Dermis blood vessel endothelial cell (primary cell): Measurements from ENCODE around the gene AGTR2. TPM values are rescaled to one million over a fixed set of nuclear protein-coding genes. Genes with fewer than 3 reads are reported as not detected.
A peak's percentile ranks its signal among the peaks of the same experiment; 100 is the strongest.
"Not testable (repeated sequence)": the region's sequence is repeated elsewhere in the genome, so short reads cannot be mapped to it uniquely, and the experiment has no call there.

ENCODE experiments used
- DNase-seq: peaks from one replicate; pipeline ENCODE4 v3.0.0; 2010
- total RNA-seq: library from RNA; depleted of rRNA; stranded (reverse); fragments of >200 nt; gene quantifications from 2 replicates; pipeline ENCODE4 v1.2.3, GENCODE V29; 2014

The AGTR2 gene, protein sequence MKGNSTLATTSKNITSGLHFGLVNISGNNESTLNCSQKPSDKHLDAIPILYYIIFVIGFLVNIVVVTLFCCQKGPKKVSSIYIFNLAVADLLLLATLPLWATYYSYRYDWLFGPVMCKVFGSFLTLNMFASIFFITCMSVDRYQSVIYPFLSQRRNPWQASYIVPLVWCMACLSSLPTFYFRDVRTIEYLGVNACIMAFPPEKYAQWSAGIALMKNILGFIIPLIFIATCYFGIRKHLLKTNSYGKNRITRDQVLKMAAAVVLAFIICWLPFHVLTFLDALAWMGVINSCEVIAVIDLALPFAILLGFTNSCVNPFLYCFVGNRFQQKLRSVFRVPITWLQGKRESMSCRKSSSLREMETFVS
- not detected in 2 replicates for total RNA-seq

DNA sequence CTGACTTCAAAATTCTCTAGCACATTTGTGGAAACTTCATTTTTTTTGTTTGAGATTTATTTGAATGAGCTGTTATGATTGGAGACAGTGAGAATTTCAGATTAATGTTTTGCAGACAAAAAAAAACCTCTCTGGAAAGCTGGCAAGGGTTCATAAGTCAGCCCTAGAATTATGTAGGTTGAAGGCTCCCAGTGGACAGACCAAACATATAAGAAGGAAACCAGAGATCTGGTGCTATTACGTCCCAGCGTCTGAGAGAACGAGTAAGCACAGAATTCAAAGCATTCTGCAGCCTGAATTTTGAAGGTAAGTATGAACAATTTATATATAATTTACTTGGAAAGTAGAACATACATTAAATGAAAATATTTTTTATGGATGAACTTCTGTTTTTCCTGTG, at the start of gene AGTR2:
Gene AGTR2 (plus strand): TSS at position 234 of the 400 bp plus-strand sequence. CDS start 1,537 bp downstream, outside the sequence.
- no peak for DNase-seq

DNA sequence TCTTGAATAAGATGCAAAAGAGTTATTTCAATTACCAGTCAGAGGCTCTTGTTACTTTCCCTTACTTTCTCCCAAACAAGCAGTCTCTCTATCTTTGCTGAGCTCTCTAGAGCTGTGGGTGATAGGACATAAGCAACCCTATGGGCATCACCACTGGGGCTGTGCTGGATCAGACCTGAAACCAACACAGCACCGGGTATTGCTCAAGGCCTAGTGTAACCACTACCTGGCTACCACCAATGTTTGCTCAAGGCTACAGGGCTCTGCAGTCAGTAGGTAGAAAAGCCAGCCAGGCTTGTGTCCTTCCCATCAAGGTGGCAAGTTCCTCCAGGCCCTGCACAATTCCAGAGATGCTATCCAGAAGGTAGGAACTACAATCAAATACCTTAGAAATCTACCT, 35.3 kb upstream of the AGTR2 start:
- no peak for DNase-seq

DNA sequence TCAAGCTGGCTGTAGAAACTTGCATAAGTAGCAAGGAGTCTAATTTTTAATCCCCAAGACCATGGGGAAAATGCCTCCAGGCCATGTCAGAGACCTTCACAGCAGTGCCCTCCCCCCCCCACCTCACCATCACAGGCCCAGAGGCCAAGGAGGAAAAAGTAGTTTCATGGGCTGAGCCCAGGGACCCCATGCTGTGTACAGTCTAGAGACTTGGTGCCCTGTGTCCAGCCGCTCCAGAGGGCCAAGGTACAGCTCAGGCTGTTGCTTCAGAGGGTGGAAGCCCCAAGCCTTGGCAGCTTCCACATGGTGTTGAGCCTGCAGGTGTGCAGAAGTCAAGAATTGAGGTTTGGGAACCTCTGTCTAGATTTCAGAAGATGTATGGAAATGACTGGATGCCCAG, 29.3 kb upstream of the AGTR2 start:
- not testable (repeated sequence) for DNase-seq

DNA sequence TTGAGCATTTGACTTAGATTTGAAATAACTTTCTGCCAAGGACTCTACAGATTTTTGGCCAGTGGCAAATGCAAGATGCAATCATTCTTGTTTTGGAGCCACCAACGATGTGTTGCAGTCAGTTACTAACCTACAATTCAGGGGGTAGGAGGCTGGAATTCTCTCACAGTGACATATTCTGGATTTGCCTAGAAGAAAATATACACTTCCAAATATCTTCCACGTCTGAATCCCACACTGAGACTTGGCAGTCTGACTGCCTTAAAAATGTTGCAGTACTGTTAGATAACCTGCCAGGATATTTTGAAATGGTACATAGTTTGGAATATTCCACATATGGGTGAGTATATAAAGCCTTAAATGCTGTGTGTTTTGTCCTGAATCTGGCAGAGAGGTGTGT, 27.6 kb upstream of the AGTR2 start:
- DNase-seq, result no peak

DNA sequence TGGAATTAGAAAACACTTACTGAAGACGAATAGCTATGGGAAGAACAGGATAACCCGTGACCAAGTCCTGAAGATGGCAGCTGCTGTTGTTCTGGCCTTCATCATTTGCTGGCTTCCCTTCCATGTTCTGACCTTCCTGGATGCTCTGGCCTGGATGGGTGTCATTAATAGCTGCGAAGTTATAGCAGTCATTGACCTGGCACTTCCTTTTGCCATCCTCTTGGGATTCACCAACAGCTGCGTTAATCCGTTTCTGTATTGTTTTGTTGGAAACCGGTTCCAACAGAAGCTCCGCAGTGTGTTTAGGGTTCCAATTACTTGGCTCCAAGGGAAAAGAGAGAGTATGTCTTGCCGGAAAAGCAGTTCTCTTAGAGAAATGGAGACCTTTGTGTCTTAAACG, 2.4 kb downstream of the AGTR2 start:
- DNase-seq, result no peak

DNA sequence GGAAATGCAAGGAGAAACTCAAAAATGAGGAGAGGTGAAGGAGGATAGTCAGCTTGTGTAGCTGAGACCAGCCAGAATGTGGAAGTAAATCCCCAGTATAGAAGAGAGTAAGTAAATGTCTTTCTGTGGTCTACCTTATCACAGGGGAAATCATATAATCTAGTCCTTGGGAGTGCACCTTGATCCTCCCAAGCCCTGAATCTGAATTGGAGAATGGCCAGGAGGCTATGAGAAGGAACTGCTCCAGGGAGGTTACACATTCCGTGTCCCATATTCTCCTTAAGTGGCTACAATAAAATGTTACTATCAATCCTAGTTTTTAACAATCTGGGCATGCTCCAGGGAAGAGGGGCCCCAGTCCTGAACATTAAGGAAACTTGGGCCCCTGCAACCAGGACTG, 10.8 kb downstream of the AGTR2 start:
- DNase-seq, result no peak

DNA sequence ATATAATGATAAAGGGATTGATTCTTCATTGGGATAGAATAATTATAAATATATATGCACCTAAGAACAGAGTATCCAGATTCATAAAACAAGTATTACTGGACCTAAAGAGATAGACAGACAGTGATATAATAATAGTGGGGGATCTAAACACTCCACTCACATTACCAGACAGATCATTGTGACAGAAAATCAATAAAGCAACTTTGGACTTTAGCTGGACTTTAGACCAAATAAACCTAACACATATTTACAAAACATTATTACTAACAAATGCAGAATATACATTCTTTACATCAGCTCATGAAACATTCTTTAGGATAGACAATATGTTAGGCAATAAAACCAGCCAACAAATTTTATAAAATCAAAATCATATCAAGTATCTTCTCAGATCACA, 14.6 kb downstream of the AGTR2 start:
- DNase-seq, result no peak

DNA sequence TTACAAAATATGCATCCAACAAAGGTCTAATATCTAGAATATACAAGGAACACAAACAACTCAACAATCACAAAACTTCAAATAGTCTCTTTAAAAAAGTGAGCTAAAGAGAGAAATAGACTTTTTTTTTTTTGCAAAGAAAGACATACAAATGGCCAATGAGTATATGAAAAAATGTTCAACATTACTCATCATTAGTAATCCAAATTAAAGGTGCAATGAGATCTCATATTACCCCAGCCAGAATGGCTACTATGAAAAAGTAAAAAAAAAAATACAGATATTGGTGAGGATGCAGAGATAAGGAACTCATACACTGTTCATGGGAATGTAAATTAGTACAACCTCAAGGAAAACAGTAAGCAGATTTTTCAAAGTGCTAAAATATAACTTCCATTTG, 24.1 kb downstream of the AGTR2 start:
- no peak for DNase-seq

DNA sequence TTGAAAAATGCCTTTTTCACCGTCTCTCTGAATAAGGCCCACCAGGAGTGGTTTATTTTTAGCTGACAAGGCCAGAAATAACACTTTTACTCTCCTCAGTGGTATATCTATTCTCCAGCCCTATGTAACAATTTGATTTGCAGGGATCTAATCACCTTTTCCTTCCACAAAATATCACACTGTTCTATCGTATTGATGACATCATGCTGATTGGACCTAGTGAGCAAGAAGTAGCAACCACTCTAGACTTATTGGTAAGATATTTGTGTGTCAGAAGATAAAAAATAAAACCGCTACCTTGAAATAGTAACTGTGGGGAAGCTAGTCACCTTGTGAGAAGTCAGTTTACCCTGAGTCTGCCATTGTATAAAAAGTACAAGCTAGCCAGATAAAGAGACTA, 27.7 kb downstream of the AGTR2 start:
- no peak for DNase-seq

DNA sequence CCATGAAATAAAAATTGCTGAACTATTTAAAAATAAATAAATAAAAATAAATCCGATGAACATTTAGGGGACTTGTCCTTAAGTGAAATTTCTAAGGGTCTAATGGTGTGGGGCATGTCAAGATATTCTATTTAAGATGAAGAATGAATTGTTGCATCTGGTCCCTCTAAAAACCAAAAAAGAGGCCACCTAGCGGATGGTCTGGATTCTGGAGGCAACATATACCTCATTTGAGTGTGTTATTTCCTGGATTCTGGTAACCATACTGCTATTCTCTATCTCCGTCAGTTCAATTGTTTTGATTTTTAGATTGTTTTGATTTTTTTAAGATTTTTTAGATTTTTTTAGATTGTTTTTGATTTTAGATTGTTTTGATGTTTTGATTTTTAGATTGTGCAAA, 28.3 kb downstream of the AGTR2 start:
- no peak for DNase-seq

DNA sequence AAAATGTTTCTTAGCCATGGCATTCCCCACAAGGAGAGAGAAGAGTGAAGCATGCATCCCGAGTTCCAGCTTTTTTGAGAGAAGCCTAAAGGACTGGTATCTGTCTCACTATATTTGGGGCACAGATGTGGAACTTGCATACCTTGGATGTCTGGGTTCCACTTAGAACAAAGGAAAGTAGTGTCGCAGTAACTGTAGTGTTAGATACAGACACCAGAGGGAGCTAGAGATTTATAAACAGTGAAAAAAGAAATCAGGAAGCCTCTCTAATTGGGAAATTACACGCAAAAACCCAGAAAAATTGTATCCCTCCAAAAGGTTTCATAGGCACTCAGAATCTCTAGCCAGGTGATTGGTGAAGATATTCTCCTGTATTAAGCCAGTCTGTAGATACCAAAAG, 34.4 kb downstream of the AGTR2 start:
- DNase-seq, result peak; percentile 0

DNA sequence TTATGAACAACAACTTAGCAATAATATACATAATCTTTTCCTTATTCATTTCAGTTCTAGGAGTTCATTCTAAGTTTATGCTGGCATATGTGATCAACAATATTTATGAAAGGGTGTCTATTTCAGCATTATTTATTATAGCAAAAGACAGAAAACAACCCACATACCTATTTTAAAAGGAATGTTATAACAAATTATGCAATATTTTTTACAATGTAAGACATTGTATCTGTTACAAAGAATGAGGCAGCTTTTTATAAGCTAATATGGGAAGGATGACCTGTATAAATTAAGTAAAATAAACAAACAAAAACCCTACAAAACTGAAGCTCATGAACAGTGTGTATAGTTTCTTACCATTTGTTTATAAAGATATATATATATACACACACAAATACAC, 42.7 kb downstream of the AGTR2 start:
- no peak for DNase-seq

DNA sequence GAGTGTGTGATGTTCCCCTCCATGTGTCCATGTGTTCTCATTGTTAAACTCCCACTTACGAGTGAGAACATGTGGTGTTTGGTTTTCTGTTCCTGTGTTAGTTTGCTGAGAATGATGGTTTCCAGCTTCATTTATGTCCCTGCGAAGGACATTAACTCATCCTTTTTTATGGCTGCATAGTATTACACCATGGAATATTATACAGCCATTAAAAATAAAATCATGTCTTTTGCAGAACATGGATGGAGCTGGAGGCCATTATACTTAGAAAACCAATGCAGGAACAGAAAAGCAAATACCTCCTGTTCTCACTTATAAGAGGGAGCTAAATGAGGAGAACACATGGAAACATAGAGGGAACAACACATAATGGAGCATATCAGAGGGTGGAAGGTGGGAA, 46.5 kb downstream of the AGTR2 start:
- not testable (repeated sequence) for DNase-seq
